Cerebellar nuclear complex (tissue), 1 donor: ENCODE measurements around the gene CUL5.
A peak's percentile ranks its signal among the peaks of the same experiment; 100 is the strongest.

Experiments used
- DNase-seq, 2 experiments: peaks; one replicate each; lab custom pipeline; 2025; lab: John Stamatoyannopoulos, UW

Gene CUL5

GRCh38 chr11:108008656-108009496, at the start of gene CUL5:
Gene CUL5, plus strand, starts transcription at chr11:108008898. Its CDS starts 451 bp downstream, at chr11:108009349.
- peak in 1 of 2 experiments; percentile 56 for DNase-seq

- DNase-seq, result no peak
These were observed 47.2 kb upstream of the CUL5 start for GRCh38 chr11:107961480-107961879.

GRCh38 chr11:107962181-107962580, 46.5 kb upstream of the CUL5 start:
- DNase-seq, result no peak

- no peak for DNase-seq
These were observed 45.6 kb upstream of the CUL5 start for GRCh38 chr11:107963091-107963490.

GRCh38 chr11:107969219-107969618, 39.5 kb upstream of the CUL5 start:
- DNase-seq, result no peak

GRCh38 chr11:107970049-107970448, 38.6 kb upstream of the CUL5 start:
- no peak for DNase-seq

GRCh38 chr11:107973641-107974040, 35.1 kb upstream of the CUL5 start:
- no peak for DNase-seq

GRCh38 chr11:107988397-107989158, 20.1 kb upstream of the CUL5 start:
- DNase-seq, result no peak

GRCh38 chr11:107991868-107992414, 16.8 kb upstream of the CUL5 start:
- no peak for DNase-seq

- no peak for DNase-seq
These were observed 12.5 kb upstream of the CUL5 start for GRCh38 chr11:107996006-107996776.

GRCh38 chr11:107998761-107999160, 9.9 kb upstream of the CUL5 start:
- no peak for DNase-seq

GRCh38 chr11:107999759-108000455, 8.8 kb upstream of the CUL5 start:
- DNase-seq, result no peak

- no peak for DNase-seq
These were observed 6.2 kb upstream of the CUL5 start for GRCh38 chr11:108002476-108002875.

- no peak for DNase-seq
These were observed 5.1 kb upstream of the CUL5 start for GRCh38 chr11:108003623-108004022.

GRCh38 chr11:108007819-108008218, 879 bp upstream of the CUL5 start:
- no peak for DNase-seq

GRCh38 chr11:108009497-108010370, 1.0 kb downstream of the CUL5 start:
- DNase-seq, result no peak

GRCh38 chr11:108012139-108012725, 3.5 kb downstream of the CUL5 start:
- DNase-seq, result no peak

- no peak for DNase-seq
These were observed 7.9 kb downstream of the CUL5 start for GRCh38 chr11:108016647-108017046.

GRCh38 chr11:108018708-108019107, 10.0 kb downstream of the CUL5 start:
- DNase-seq, result no peak
